Vagina (tissue), 2 donors: ENCODE results near the gene KCNG2. TPM values are rescaled to one million over a fixed set of nuclear protein-coding genes. Genes with fewer than 3 reads are reported as not detected.

Source experiments
- DNase-seq, 2 donors: peaks; one replicate each; pipeline ENCODE4 v3.0.0-alpha.2; 2017; ENCODE audit errors: extremely low spot score in 2 of 2
- H3K27ac ChIP-seq: fragments of 200-600 bp; sonication (generic); one replicate; pipeline ENCODE4 v1.5.1; 2019
- H3K27me3 ChIP-seq: fragments of 200-600 bp; sonication (generic); one replicate; pipeline ENCODE4 v1.5.1; 2019
- H3K36me3 ChIP-seq, 2 donors: fragments of 200-600 bp; sonication (generic); one replicate each; pipeline ENCODE4 v1.5.1; 2017 to 2019
- H3K4me1 ChIP-seq: fragments of 200-600 bp; sonication (generic); one replicate; pipeline ENCODE4 v1.5.1; 2019
- H3K4me3 ChIP-seq, 2 donors: fragments of 200-600 bp; sonication (generic); 1 replicate in 1 of 2; 2 replicates in 1 of 2; pipeline ENCODE4 v1.5.1; 2016 to 2019
- H3K9me3 ChIP-seq: fragments of 200-600 bp; sonication (generic); one replicate; pipeline ENCODE4 v1.5.1; 2019
- POLR2A ChIP-seq, 2 donors: fragments of 450-650 bp; IDR thresholded peaks; one replicate each; pipeline ENCODE4 v1.6.1; 2017; ENCODE audit warnings: antibody characterized with exemption in 2 of 2, mild to moderate bottlenecking in 2 of 2, moderate library complexity in 2 of 2
- POLR2AphosphoS5 ChIP-seq, 2 donors: sonication (generic); formaldehyde crosslinking; IDR thresholded peaks; one replicate each; pipeline ENCODE4 v1.9.0; 2017; ENCODE audit warnings: antibody characterized with exemption in 2 of 2, mild to moderate bottlenecking in 2 of 2, low read depth in 1 of 2; ENCODE audit not compliant: insufficient read depth in 1 of 2
- intact Hi-C: fragments of 100-400 bp; cut with DNase I; formaldehyde crosslinking; loops from one replicate; pipeline ENCODE4 v1.15.1; 2023
- total RNA-seq: library from RNA; depleted of rRNA; stranded (reverse); fragments of >200 nt; gene quantifications from one replicate; pipeline ENCODE4 v1.2.3, GENCODE V29; 2016
- TF ChIP-seq, protein P1 (sequence below), 3 experiments: fragments of 450-650 bp in 2 of 3; fragments of 200-600 bp in 1 of 3; sonication (generic) in 1 of 3; IDR thresholded peaks; one replicate each; pipeline ENCODE4 v1.5.1; 2017 to 2019; ENCODE audit warnings: antibody characterized with exemption in 3 of 3, mild to moderate bottlenecking in 2 of 3, moderate library complexity in 2 of 3

Gene KCNG2
- total RNA-seq, 1 donor from 2014 or later, result not detected

DNA sequence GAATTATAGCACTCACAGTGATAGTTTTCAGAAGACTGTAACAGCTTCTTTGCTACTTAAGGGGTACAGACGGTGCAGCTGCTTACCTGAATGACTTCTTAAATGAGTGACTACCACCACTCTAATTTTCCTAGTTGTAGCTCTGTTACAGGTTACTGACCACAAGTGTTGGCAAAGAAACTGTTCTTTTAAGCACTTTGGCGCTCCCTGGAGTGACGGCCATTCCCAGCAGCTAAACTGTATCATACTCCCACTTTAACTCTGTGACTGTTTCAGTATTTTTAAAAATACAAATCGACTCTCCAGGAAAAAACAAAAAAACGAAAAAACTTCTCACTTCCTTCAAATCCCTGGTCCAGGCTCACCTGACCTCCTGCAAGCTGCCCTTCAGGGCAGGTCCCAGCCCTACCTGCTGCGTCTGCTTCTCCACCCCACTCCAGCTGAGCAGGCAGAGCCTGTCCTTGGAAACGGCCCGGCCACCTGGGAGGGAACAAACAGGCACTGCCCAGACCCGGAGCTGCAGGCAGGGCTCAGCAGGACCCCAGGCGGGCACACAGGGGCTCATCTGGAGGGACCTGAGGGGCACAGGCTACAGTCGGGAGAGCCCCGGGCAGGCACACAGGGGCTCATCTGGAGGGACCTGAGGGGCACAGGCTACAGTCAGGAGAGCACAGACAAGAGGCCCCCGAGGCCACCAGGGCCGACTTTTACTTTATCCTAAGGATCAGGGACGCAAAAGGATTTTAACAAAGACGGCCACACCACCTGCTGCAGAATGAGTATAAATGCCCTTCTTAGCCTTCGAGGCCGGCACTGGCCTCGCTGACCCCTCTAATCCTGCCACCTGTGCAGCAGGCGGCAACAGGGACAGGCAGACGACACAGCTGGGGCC lies 129.2 kb downstream of the KCNG2 start:
- Histone ChIP-seq H3K4me1 (no peaks in the 10 kb centered on the region), H3K36me3 (peaks cover 0 to 20% of the 10 kb centered on the region in 2 donors), H3K4me3 (no peak overlapping the region), H3K9me3 (peaks cover 24% of the 10 kb centered on the region), H3K27me3 (no peaks in the 10 kb centered on the region), H3K27ac (no peak overlapping the region)
- DNase-seq, result no peak
- intact Hi-C loops, result no loop called here
- TF ChIP-seq, protein P1, sequence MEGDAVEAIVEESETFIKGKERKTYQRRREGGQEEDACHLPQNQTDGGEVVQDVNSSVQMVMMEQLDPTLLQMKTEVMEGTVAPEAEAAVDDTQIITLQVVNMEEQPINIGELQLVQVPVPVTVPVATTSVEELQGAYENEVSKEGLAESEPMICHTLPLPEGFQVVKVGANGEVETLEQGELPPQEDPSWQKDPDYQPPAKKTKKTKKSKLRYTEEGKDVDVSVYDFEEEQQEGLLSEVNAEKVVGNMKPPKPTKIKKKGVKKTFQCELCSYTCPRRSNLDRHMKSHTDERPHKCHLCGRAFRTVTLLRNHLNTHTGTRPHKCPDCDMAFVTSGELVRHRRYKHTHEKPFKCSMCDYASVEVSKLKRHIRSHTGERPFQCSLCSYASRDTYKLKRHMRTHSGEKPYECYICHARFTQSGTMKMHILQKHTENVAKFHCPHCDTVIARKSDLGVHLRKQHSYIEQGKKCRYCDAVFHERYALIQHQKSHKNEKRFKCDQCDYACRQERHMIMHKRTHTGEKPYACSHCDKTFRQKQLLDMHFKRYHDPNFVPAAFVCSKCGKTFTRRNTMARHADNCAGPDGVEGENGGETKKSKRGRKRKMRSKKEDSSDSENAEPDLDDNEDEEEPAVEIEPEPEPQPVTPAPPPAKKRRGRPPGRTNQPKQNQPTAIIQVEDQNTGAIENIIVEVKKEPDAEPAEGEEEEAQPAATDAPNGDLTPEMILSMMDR (IDR thresholded peaks at IDR 0.05), result no peak
- TF ChIP-seq POLR2A (IDR thresholded peaks at IDR 0.05) (no peak), POLR2AphosphoS5 (IDR thresholded peaks at IDR 0.05; ENCODE audit: insufficient read depth in 1 of 2, low read depth in 1 of 2) (no peak)

DNA sequence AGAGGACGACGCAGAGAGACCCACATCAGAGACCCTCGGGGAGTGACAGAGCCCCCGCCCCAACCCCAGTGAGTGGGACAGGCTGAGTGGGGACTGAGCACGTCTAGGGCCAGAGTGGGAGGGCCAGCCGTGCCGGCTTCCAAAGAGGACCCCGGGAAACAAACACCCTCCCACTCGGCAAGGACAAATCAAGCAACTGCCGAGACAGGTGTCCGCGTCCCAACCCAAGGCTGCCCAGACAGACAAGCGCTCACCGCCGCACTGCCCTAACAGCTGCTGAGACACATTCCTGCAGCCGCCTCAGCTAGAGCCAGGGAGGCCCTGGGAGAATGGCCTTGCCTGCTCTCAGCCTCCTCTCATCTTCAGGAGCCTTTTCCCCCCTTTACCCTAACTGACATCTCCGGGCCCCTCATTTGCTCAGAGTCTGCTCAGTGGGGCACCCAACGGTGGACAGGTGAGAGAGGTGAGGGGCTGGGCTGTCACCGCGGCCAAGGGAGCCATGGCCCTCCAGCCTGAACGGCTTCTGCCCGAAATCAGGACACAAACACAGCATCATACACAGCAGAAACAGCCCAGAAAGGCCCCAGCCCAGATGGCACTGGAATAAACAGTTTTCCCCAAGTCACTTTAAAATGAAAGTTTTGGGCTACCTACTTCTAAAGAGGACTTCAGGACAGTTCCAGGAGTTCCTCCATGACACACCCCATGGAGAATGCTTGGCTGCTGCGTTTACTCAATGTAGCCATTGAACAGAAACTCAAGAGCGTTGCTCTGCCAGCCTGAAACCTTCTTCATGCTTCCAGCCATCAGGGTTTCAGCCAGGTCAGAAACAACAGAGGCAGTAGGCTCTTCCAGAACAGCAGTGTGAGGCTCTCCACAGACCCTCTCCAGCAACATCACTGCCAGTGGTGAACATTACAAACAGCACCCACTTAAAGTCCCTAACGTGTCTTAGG lies 130.1 kb downstream of the KCNG2 start:
- no peaks in the 10 kb centered on the region for H3K27me3 ChIP-seq
- H3K9me3 ChIP-seq, result peaks cover 26% of the 10 kb centered on the region
- peaks cover 0 to 28% of the 10 kb centered on the region in 2 donors for H3K36me3 ChIP-seq
- H3K4me3 ChIP-seq, result no peak overlapping the region
- TF ChIP-seq POLR2AphosphoS5 (IDR thresholded peaks at IDR 0.05; ENCODE audit: insufficient read depth in 1 of 2, low read depth in 1 of 2) (no peak), POLR2A (IDR thresholded peaks at IDR 0.05) (no peak)
- TF ChIP-seq, protein P1 (IDR thresholded peaks at IDR 0.05), result no peak
- no peak for DNase-seq
- intact Hi-C loops, result no loop called here
- no peaks in the 10 kb centered on the region for H3K4me1 ChIP-seq
- H3K27ac ChIP-seq, result no peak overlapping the region

DNA sequence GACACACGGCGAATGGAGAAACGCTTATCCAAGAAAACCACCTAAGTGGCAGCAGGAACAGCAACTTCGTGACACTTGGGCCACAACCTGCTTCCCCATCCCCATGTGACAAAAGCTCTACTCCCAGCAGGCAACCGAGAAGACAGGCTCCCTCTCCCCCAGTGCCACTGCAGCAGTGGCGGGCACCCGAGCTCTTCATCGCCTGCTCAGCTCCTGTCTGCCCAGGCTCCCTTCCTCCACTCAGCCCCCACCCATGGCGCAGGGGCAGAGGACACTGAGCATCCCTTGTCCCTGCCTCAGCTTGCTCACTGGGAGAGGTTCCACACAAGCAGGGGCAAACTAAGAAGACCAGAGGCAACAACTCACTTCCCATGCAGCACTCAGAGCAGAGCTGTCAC lies 130.8 kb downstream of the KCNG2 start:
- DNase-seq, result no peak
- H3K4me1 ChIP-seq, result no peaks in the 10 kb centered on the region
- no peak overlapping the region for H3K27ac ChIP-seq
- H3K36me3 ChIP-seq, result peaks cover 0 to 34% of the 10 kb centered on the region in 2 donors
- H3K9me3 ChIP-seq, result peaks cover 32% of the 10 kb centered on the region
- intact Hi-C loops, result no loop called here
- H3K4me3 ChIP-seq, result no peak overlapping the region
- no peaks in the 10 kb centered on the region for H3K27me3 ChIP-seq
- no peak for TF ChIP-seq POLR2AphosphoS5 (IDR thresholded peaks at IDR 0.05; ENCODE audit: insufficient read depth in 1 of 2, low read depth in 1 of 2)
- TF ChIP-seq, protein P1 (IDR thresholded peaks at IDR 0.05), result no peak
- TF ChIP-seq POLR2A (IDR thresholded peaks at IDR 0.05), result no peak

DNA sequence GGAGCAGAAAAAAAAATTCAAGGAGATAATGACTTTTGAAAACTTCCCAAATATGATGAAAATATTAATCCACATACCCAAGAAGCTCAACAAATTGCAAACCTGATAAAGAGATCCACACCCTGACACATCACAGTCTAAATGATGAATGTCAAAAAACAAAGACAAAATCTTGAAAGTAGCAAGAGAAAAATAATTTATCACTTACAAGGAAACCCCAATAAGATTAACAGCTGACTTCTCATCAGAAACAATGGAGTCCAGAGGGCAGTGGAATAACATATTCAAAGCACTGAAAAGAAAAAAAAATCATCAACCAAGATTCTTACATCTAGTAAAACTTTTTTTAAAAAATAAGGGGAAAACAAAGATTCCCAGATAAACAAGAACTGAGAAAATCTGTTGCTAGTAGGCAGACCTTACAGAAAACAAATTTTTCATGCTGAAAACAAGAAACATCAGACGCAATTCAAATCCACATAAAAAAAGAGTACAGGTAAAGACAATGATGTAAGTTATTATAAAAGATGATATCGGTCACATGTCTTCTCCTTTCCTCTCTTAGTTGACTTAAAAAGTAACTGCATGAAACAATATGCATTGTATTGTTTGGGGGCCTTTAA lies 132.4 kb downstream of the KCNG2 start:
- intact Hi-C loops, result no loop called here
- H3K36me3 ChIP-seq, result peaks cover 0 to 41% of the 10 kb centered on the region in 2 donors
- H3K9me3 ChIP-seq, result peaks cover 32% of the 10 kb centered on the region

More for the DNA sequence above, 132.4 kb downstream of the KCNG2 start:
- Histone ChIP-seq H3K4me3 (no peak overlapping the region), H3K27ac (no peak overlapping the region), H3K4me1 (no peaks in the 10 kb centered on the region), H3K27me3 (no peaks in the 10 kb centered on the region)
- no peak for TF ChIP-seq POLR2AphosphoS5 (IDR thresholded peaks at IDR 0.05; ENCODE audit: insufficient read depth in 1 of 2, low read depth in 1 of 2)
- TF ChIP-seq POLR2A (IDR thresholded peaks at IDR 0.05), result no peak
- TF ChIP-seq, protein P1 (IDR thresholded peaks at IDR 0.05), result no peak
- no peak for DNase-seq
